HG03196 (cell line): ENCODE results near the gene TAF10.

Experiments used
- ATAC-seq: cut with Tn5 transposase; IDR thresholded peaks from one replicate; pipeline ENCODE4 v1.9.1; 2021; ENCODE audit not compliant: unreplicated experiment

Gene TAF10

DNA sequence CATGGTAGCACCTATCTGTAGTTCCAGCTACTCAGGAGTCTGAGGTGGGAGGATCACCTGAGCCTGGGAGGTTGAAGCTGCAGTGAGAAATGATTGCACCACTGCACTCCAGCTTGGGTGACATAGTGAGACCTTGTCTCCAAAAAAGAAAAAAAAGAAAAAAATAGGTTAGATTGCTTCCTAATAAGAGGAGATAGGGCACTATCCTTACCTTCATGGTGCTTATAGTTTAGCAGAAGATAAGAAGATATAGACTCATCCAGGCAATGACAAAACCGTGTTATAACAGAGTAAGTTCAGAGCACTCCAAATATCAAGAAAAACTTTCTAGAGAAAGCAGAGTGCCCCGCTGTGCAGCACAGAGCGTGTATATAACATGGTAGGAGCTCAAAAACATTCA is 50.7 kb downstream of the TAF10 start:
- no peak for ATAC-seq
